ENCODE data around the gene ARHGEF10L. TPM values are rescaled to one million over a fixed set of nuclear protein-coding genes. Genes with fewer than 3 reads are reported as not detected.
A peak's percentile ranks its signal among the peaks of the same experiment; 100 is the strongest.

The ARHGEF10L gene
- total RNA-seq, 1 donor from 2014 or later = 20.3 TPM

DNA sequence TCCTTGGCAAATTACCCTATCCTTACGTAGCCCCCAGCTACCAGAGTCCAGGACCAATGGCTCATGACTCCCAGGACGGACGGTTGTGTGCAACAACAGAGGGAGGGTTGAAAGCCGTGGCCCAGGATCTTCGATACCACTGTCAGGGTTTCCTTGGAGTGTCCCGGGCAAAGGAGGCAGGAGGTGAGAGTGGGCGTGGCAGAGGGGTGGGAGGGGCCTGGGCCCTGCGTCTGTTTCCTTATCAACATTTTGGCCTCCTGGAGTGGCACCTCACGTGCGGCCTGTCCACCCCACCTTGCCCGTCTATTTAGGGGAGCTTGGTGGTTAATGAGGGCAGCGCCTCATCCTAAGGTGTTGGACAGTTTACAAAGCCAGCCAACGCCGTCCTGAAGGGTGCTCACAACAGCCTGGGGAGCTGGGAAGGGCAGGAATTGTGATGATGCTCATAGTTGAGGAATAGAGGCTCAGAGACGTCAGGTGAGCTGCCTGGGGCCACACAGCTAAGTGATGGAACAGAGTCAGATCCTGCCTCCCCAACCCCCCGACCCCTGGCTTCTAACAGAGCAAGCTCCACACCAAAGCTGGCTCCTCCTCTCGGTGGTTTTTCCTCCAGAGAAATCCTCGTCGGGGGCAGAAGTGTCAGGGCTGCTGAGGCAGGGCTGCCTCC is 17.4 kb upstream of the ARHGEF10L start:
- H3K36me3 ChIP-seq = no peaks in the 10 kb centered on the region
- H3K27ac Mint-ChIP-seq = peak overlapping the region; percentile 65
- no peaks in the 10 kb centered on the region for H3K36me3 Mint-ChIP-seq
- no peaks in the 10 kb centered on the region for H3K79me2 ChIP-seq (ENCODE audit: low read depth)
- no peaks in the 10 kb centered on the region for H3K9me3 ChIP-seq (ENCODE audit: low read depth)
- no peak overlapping the region for H3K4me3 Mint-ChIP-seq
- no peaks in the 10 kb centered on the region for H3K27me3 Mint-ChIP-seq (ENCODE audit: insufficient read depth, low read depth)
- no peaks in the 10 kb centered on the region for H4K20me1 ChIP-seq (ENCODE audit: low read depth)
- no peak overlapping the region for H3K4me3 ChIP-seq
- H3K9me3 Mint-ChIP-seq = no peaks in the 10 kb centered on the region
- H3K9ac ChIP-seq = no peak overlapping the region
- no peak for TF ChIP-seq EZH2phosphoT487 (IDR thresholded peaks at IDR 0.05)
- TF ChIP-seq EZH2 (IDR thresholded peaks at IDR 0.05) = no peak
- TF ChIP-seq, protein P1, sequence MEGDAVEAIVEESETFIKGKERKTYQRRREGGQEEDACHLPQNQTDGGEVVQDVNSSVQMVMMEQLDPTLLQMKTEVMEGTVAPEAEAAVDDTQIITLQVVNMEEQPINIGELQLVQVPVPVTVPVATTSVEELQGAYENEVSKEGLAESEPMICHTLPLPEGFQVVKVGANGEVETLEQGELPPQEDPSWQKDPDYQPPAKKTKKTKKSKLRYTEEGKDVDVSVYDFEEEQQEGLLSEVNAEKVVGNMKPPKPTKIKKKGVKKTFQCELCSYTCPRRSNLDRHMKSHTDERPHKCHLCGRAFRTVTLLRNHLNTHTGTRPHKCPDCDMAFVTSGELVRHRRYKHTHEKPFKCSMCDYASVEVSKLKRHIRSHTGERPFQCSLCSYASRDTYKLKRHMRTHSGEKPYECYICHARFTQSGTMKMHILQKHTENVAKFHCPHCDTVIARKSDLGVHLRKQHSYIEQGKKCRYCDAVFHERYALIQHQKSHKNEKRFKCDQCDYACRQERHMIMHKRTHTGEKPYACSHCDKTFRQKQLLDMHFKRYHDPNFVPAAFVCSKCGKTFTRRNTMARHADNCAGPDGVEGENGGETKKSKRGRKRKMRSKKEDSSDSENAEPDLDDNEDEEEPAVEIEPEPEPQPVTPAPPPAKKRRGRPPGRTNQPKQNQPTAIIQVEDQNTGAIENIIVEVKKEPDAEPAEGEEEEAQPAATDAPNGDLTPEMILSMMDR (IDR thresholded peaks at IDR 0.05) = no peak
- H3K4me2 ChIP-seq = no peak overlapping the region
- no peak overlapping the region for H2AFZ ChIP-seq (replicated peaks)
- H3K27ac ChIP-seq = no peak overlapping the region
- H3K27me3 ChIP-seq = no peaks in the 10 kb centered on the region
- peaks cover 2% of the 10 kb centered on the region for H3K4me1 ChIP-seq
- DNase-seq (ENCODE audit: low spot score) = no peak
- peaks cover 15% of the 10 kb centered on the region for H3K4me1 Mint-ChIP-seq
- no peaks in the 10 kb centered on the region for H3F3A ChIP-seq (ENCODE audit: low read depth)

DNA sequence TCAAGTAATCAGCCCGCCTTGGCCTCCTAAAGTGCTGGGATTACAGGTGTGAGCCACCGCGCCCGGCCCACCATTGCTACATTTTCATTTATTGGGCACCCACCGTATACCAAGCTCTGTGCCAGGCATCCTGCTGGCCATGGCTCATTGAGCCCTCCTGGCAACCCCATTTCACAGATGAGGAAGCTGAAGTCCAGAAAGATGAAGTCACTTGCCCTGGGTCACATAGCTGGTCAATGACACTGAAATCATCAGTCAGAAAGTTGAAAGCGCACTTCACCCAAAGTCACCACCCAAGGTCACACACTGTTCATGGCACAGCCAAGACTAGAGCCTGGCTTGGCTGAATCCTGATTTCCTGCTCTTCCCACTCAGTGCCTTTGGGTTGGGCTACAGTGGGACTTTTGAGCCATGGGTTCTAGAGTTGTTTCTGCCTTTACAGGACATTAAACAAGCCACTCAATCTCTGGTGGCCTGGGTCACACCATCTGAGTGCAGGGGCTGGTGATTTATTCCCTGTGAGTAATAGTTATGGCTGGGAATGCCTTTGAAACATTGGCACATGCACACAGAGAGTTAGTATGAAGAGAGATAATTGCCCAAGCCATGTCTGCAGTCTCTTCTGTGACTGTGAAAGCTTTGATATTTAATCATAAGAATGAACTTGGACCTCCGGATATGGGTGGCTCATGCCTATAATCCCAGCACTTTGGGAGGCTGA is 16.0 kb upstream of the ARHGEF10L start:
- Histone ChIP-seq H4K20me1 (ENCODE audit: low read depth) (no peaks in the 10 kb centered on the region), H2AFZ (replicated peaks) (no peak overlapping the region), H3K27ac (no peak overlapping the region), H3K4me3 (no peak overlapping the region), H3K4me2 (no peak overlapping the region), H3K36me3 (no peaks in the 10 kb centered on the region), H3K9ac (no peak overlapping the region), H3K27me3 (no peaks in the 10 kb centered on the region), H3F3A (ENCODE audit: low read depth) (no peaks in the 10 kb centered on the region), H3K79me2 (ENCODE audit: low read depth) (no peaks in the 10 kb centered on the region), H3K4me1 (peaks cover 8% of the 10 kb centered on the region), H3K9me3 (ENCODE audit: low read depth) (no peaks in the 10 kb centered on the region)
- Mint-ChIP-seq H3K27me3 (ENCODE audit: insufficient read depth, low read depth) (peaks cover 2% of the 10 kb centered on the region), H3K4me3 (no peak overlapping the region), H3K27ac (no peak overlapping the region), H3K9me3 (no peaks in the 10 kb centered on the region), H3K36me3 (no peaks in the 10 kb centered on the region), H3K4me1 (peaks cover 23% of the 10 kb centered on the region)
- no peak for DNase-seq (ENCODE audit: low spot score)
- TF ChIP-seq, protein P1 (IDR thresholded peaks at IDR 0.05) = no peak
- no peak for TF ChIP-seq EZH2 (IDR thresholded peaks at IDR 0.05)
- TF ChIP-seq EZH2phosphoT487 (IDR thresholded peaks at IDR 0.05) = no peak

DNA sequence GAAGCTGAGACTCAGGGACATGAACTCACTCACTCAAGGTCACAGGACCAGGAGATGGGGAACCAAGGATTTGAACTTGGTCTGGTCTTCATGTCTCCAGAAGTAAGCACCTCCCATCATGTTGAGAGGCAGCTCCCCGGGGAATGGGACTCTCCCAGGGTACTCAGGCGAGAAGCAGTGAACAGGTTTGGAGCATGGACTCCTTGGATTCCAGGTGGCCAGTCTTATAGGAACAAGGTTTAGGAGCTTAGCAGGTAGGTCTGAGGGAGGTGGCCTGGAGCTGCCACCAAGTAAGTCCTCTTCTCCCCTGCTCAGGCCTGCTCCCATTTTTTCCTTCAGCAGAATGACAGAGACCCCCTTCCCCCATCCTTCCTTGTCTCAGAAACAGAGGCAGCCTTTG is 14.9 kb upstream of the ARHGEF10L start:
- no peaks in the 10 kb centered on the region for H3K9me3 ChIP-seq (ENCODE audit: low read depth)
- H3K9ac ChIP-seq = no peak overlapping the region
- H3K4me1 ChIP-seq = peaks cover 8% of the 10 kb centered on the region
- no peak overlapping the region for H3K27ac Mint-ChIP-seq
- no peaks in the 10 kb centered on the region for H3F3A ChIP-seq (ENCODE audit: low read depth)
- H3K36me3 Mint-ChIP-seq = no peaks in the 10 kb centered on the region
- H3K27me3 ChIP-seq = no peaks in the 10 kb centered on the region
- no peak overlapping the region for H3K27ac ChIP-seq
- no peak for TF ChIP-seq EZH2phosphoT487 (IDR thresholded peaks at IDR 0.05)
- TF ChIP-seq EZH2 (IDR thresholded peaks at IDR 0.05) = no peak
- TF ChIP-seq, protein P1 (IDR thresholded peaks at IDR 0.05) = no peak
- no peaks in the 10 kb centered on the region for H3K9me3 Mint-ChIP-seq
- DNase-seq (ENCODE audit: low spot score) = no peak
- H4K20me1 ChIP-seq (ENCODE audit: low read depth) = no peaks in the 10 kb centered on the region
- H3K4me1 Mint-ChIP-seq = peaks cover 25% of the 10 kb centered on the region
- H3K79me2 ChIP-seq (ENCODE audit: low read depth) = no peaks in the 10 kb centered on the region
- peaks cover 6% of the 10 kb centered on the region for H3K27me3 Mint-ChIP-seq (ENCODE audit: insufficient read depth, low read depth)
- no peak overlapping the region for H3K4me3 Mint-ChIP-seq
- no peaks in the 10 kb centered on the region for H3K36me3 ChIP-seq
- no peak overlapping the region for H2AFZ ChIP-seq (replicated peaks)
- no peak overlapping the region for H3K4me3 ChIP-seq
- no peak overlapping the region for H3K4me2 ChIP-seq

Data from neural progenitor cell (in vitro differentiated cells).